OCI-LY1 (cell line): ENCODE measurements around the gene CPSF4.

Experiments used
- H2AFZ ChIP-seq: fragments of 200-600 bp; sonication (generic), shearing (Covaris generic); 2 replicates; pipeline ENCODE4 v1.6.0; 2014; ENCODE audit warnings: antibody characterized with exemption, mild to moderate bottlenecking, low read length
- H3F3A ChIP-seq: fragments of 200-600 bp; sonication (generic), shearing (Covaris generic); 2 replicates; pipeline ENCODE4 v1.6.0; 2014; ENCODE audit warnings: mild to moderate bottlenecking, antibody characterized with exemption, low read length, moderate library complexity; ENCODE audit not compliant: insufficient read depth
- H3K27ac ChIP-seq: fragments of 200-600 bp; sonication (generic); 2 replicates; pipeline ENCODE4 v1.5.1; 2014; ENCODE audit warnings: low read length, mixed run types, mild to moderate bottlenecking, low read depth; ENCODE audit not compliant: poor library complexity, severe bottlenecking
- H3K27me3 ChIP-seq: fragments of 200-600 bp; sonication (generic); 2 replicates; pipeline ENCODE4 v1.6.0; 2014; ENCODE audit warnings: antibody characterized with exemption, mild to moderate bottlenecking, low read length, moderate library complexity; ENCODE audit not compliant: insufficient read depth
- H3K36me3 ChIP-seq: fragments of 200-600 bp; sonication (generic); 2 replicates; pipeline ENCODE4 v1.6.1; 2014; ENCODE audit warnings: mild to moderate bottlenecking, antibody characterized with exemption, low read length, moderate library complexity, mixed read lengths; ENCODE audit not compliant: insufficient read depth
- H3K4me1 ChIP-seq: fragments of 200-600 bp; sonication (generic); 2 replicates; pipeline ENCODE4 v1.5.1; 2014; ENCODE audit warnings: mild to moderate bottlenecking, low read length, moderate library complexity; ENCODE audit not compliant: insufficient read depth, severe bottlenecking
- H3K4me2 ChIP-seq: fragments of 200-600 bp; sonication (generic), shearing (Covaris generic); 2 replicates; pipeline ENCODE4 v1.6.1; 2014; ENCODE audit warnings: low read length
- H3K4me3 ChIP-seq: fragments of 200-600 bp; sonication (generic); 2 replicates; pipeline ENCODE4 v1.5.1; 2014; ENCODE audit warnings: low read length, low read depth, mild to moderate bottlenecking, mixed read lengths; ENCODE audit not compliant: poor library complexity, severe bottlenecking
- H3K79me2 ChIP-seq: fragments of 200-600 bp; shearing (Covaris generic); 2 replicates; pipeline ENCODE4 v1.6.1; 2016; ENCODE audit warnings: mixed run types, low read length, mixed read lengths; ENCODE audit not compliant: insufficient read depth
- H3K9ac ChIP-seq: fragments of 200-600 bp; sonication (generic), shearing (Covaris generic); 2 replicates; pipeline ENCODE4 v1.6.1; 2014; ENCODE audit warnings: mild to moderate bottlenecking, low read length, mixed read lengths
- H3K9me2 ChIP-seq: fragments of 200-600 bp; sonication (generic), shearing (Covaris generic); 2 replicates; pipeline ENCODE4 v1.6.1; 2014; ENCODE audit warnings: low read depth, mild to moderate bottlenecking, low read length, mixed read lengths
- H3K9me3 ChIP-seq: fragments of 200-600 bp; shearing (Covaris generic); 2 replicates; pipeline ENCODE4 v1.6.1; 2014; ENCODE audit warnings: low read length, mixed read lengths
- H4K20me1 ChIP-seq: fragments of 200-600 bp; sonication (generic), shearing (Covaris generic); 2 replicates; pipeline ENCODE4 v1.6.0; 2016; ENCODE audit warnings: mild to moderate bottlenecking, low read length; ENCODE audit not compliant: insufficient read depth
- EZH2 ChIP-seq: fragments of 200-600 bp; sonication (generic), shearing (Covaris generic); IDR thresholded peaks from 2 replicates; pipeline ENCODE4 v1.8.0; 2017; ENCODE audit warnings: borderline replicate concordance, mixed run types, mild to moderate bottlenecking, antibody characterized with exemption, low read length, moderate library complexity, mixed read lengths
- TF ChIP-seq, protein P1 (sequence below): fragments of 200-600 bp; sonication (generic), shearing (Covaris generic); IDR thresholded peaks from 2 replicates; pipeline ENCODE4 v1.5.1; 2017; ENCODE audit warnings: mild to moderate bottlenecking, antibody characterized with exemption, low read length, moderate library complexity, mixed read lengths

Gene CPSF4

DNA sequence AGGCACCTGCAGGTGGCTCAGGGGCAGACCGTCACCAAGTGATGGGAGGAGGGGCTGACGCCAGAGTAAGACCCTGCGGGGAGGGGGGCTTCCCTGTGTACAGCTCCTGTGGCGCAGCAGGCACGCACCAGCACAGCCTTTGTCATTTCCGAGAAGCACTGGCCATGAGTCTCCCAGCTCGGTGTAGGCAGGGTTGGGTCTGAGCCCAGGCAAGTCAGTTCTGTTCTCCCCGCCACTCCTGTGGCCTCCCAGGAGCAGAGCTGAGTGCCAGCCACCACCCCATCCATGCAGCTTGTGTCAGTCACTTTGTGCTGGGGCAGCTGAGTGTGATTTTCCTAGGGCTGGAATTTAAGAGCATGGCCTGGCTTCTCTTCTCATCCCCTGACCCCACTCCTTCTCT lies 13.2 kb downstream of the CPSF4 start:
- Histone ChIP-seq H2AFZ (no peak overlapping the region), H3K79me2 (no peaks in the 10 kb centered on the region), H3K36me3 (peaks cover 98% of the 10 kb centered on the region), H3K9me2 (no peaks in the 10 kb centered on the region), H3F3A (no peaks in the 10 kb centered on the region), H3K4me1 (no peaks in the 10 kb centered on the region), H3K27ac (no peak overlapping the region), H3K4me3 (no peak overlapping the region), H3K4me2 (no peak overlapping the region), H4K20me1 (no peaks in the 10 kb centered on the region), H3K9me3 (no peaks in the 10 kb centered on the region), H3K27me3 (no peaks in the 10 kb centered on the region), H3K9ac (no peak overlapping the region)
- no peak for TF ChIP-seq EZH2
- TF ChIP-seq, protein P1, sequence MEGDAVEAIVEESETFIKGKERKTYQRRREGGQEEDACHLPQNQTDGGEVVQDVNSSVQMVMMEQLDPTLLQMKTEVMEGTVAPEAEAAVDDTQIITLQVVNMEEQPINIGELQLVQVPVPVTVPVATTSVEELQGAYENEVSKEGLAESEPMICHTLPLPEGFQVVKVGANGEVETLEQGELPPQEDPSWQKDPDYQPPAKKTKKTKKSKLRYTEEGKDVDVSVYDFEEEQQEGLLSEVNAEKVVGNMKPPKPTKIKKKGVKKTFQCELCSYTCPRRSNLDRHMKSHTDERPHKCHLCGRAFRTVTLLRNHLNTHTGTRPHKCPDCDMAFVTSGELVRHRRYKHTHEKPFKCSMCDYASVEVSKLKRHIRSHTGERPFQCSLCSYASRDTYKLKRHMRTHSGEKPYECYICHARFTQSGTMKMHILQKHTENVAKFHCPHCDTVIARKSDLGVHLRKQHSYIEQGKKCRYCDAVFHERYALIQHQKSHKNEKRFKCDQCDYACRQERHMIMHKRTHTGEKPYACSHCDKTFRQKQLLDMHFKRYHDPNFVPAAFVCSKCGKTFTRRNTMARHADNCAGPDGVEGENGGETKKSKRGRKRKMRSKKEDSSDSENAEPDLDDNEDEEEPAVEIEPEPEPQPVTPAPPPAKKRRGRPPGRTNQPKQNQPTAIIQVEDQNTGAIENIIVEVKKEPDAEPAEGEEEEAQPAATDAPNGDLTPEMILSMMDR, result no peak

DNA sequence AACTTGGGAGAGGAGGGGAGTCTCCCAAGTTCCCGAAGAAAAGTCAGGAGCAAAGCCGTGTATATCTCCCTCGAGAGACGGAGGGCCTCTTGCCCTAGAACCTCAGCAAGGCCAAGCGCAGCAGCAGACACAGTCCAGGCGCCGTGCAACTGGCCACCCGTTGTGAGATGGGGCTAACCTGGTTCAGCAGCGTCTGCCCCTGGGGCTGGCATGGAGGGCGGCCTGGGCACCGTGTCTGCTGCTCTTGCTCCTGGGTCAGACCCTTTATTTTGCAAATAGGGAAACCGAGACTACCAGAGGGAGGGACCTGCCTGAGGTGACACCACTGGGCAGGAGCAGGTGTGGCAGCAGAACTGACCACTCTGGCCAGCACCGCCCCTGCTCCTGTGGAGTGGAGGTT lies 13.8 kb downstream of the CPSF4 start:
- no peak overlapping the region for H3K27ac ChIP-seq

DNA sequence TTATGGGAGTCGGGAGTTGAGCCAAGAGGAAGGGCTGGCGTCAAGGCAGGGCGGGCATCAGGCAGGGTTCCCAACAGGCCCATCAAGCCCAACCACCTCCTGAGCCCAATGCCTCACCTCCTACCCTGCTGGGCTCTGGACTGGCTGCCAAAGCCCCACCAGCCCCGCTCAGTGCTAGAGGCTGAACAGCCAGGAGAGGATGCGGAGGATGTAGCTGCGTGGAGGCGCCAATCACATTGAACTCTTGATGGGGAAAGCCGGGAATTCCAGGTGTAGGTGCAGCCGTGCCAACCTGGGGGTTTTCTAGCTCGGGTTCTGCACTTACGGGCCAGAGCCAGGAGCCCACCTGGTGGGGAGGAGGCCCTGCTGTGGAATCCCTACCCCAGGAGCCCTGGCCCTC lies 14.4 kb downstream of the CPSF4 start:
- no peak overlapping the region for H3K27ac ChIP-seq
- no peaks in the 10 kb centered on the region for H3K9me2 ChIP-seq
- peaks cover 98% of the 10 kb centered on the region for H3K36me3 ChIP-seq
- H4K20me1 ChIP-seq, result no peaks in the 10 kb centered on the region
- no peaks in the 10 kb centered on the region for H3K27me3 ChIP-seq
- H3K9me3 ChIP-seq, result no peaks in the 10 kb centered on the region
- no peaks in the 10 kb centered on the region for H3K4me1 ChIP-seq
- no peak overlapping the region for H3K4me3 ChIP-seq
- no peak overlapping the region for H3K9ac ChIP-seq
- H2AFZ ChIP-seq, result no peak overlapping the region
- H3K4me2 ChIP-seq, result no peak overlapping the region
- TF ChIP-seq, protein P1, result no peak
- TF ChIP-seq EZH2, result no peak
- no peaks in the 10 kb centered on the region for H3K79me2 ChIP-seq
- no peaks in the 10 kb centered on the region for H3F3A ChIP-seq

More for the DNA sequence above, 13.8 kb downstream of the CPSF4 start:
- Histone ChIP-seq H2AFZ (no peak overlapping the region), H3K79me2 (no peaks in the 10 kb centered on the region), H3K9me2 (no peaks in the 10 kb centered on the region), H3K36me3 (peaks cover 98% of the 10 kb centered on the region), H4K20me1 (no peaks in the 10 kb centered on the region), H3K4me3 (no peak overlapping the region), H3K4me1 (no peaks in the 10 kb centered on the region), H3K4me2 (no peak overlapping the region), H3F3A (no peaks in the 10 kb centered on the region), H3K9me3 (no peaks in the 10 kb centered on the region), H3K27me3 (no peaks in the 10 kb centered on the region), H3K9ac (no peak overlapping the region)
- TF ChIP-seq, protein P1, result no peak
- no peak for TF ChIP-seq EZH2
